PFSK-1 (cell line): ENCODE results near the gene SIPA1.

ENCODE experiments used
- FOXP2 ChIP-seq: optimal IDR thresholded peaks from 2 replicates; pipeline ENCODE3; 2011; ENCODE audit warnings: borderline replicate concordance, control low read depth, inconsistent platforms; ENCODE audit not compliant: insufficient read depth; ENCODE audit errors: extremely low read length, extremely low read depth
- POLR2AphosphoS5 ChIP-seq: IDR thresholded peaks from 2 replicates; pipeline ENCODE4 v1.6.1; 2012; ENCODE audit warnings: low read depth, mild to moderate bottlenecking, control low read depth, low read length, moderate library complexity
- REST ChIP-seq, 2 experiments: IDR thresholded peaks; 2 replicates each; pipeline versions ENCODE4 v1.6.1 to v1.8.0; 2011 to 2012; ENCODE audit warnings: low read depth in 2 of 2, low read length in 2 of 2, control low read depth in 1 of 2, inconsistent platforms in 1 of 2, mild to moderate bottlenecking in 1 of 2, moderate library complexity in 1 of 2; ENCODE audit not compliant: insufficient read depth in 1 of 2
- SIN3A ChIP-seq: IDR thresholded peaks from 2 replicates; pipeline ENCODE4 v1.6.1; 2012; ENCODE audit warnings: mild to moderate bottlenecking, low read length, moderate library complexity, borderline replicate concordance; ENCODE audit not compliant: insufficient read depth
- TAF1 ChIP-seq: IDR thresholded peaks from 2 replicates; pipeline ENCODE4 v1.6.1; 2012; ENCODE audit warnings: low read length, control low read depth, borderline replicate concordance; ENCODE audit not compliant: insufficient read depth

The SIPA1 gene

GRCh38 chr11:65645710-65646109 is 7.8 kb downstream of the SIPA1 start:
- no peak for TF ChIP-seq SIN3A
- TF ChIP-seq TAF1, result no peak
- no peak for TF ChIP-seq POLR2AphosphoS5
- TF ChIP-seq REST (IDR thresholded peaks at IDR 0.05; ENCODE audit: insufficient read depth in 1 of 2, low read depth in 2 of 2, low read length in 2 of 2), result no peak
- no peak for TF ChIP-seq FOXP2

GRCh38 chr11:65646288-65646957 is 8.5 kb downstream of the SIPA1 start:
- TF ChIP-seq TAF1 (no peak), FOXP2 (no peak), SIN3A (no peak), POLR2AphosphoS5 (no peak), REST (IDR thresholded peaks at IDR 0.05; ENCODE audit: insufficient read depth in 1 of 2, low read depth in 2 of 2, low read length in 2 of 2) (no peak)

GRCh38 chr11:65646958-65647701 is 9.2 kb downstream of the SIPA1 start:
- no peak for TF ChIP-seq SIN3A
- no peak for TF ChIP-seq REST (IDR thresholded peaks at IDR 0.05; ENCODE audit: insufficient read depth in 1 of 2, low read depth in 2 of 2, low read length in 2 of 2)
- no peak for TF ChIP-seq FOXP2
- no peak for TF ChIP-seq POLR2AphosphoS5
- TF ChIP-seq TAF1, result no peak

GRCh38 chr11:65648997-65649493 is 11.1 kb downstream of the SIPA1 start:
- TF ChIP-seq SIN3A, result no peak
- TF ChIP-seq POLR2AphosphoS5, result no peak
- TF ChIP-seq REST (IDR thresholded peaks at IDR 0.05; ENCODE audit: insufficient read depth in 1 of 2, low read depth in 2 of 2, low read length in 2 of 2), result no peak
- TF ChIP-seq TAF1, result no peak
- no peak for TF ChIP-seq FOXP2
